Sigmoid colon (tissue), 7 donors: ENCODE data around the gene CACNA2D3. TPM values are rescaled to one million over a fixed set of nuclear protein-coding genes. Genes with fewer than 3 reads are reported as not detected.

ENCODE experiments used
- DNase-seq: peaks from one replicate; pipeline ENCODE4 v3.0.0-alpha.2; 2019
- H3K27ac ChIP-seq, 4 donors: fragments of 200-600 bp; sonication (generic); one replicate each; pipeline ENCODE4 v1.5.1; 2016 to 2019; ENCODE audit warnings: mild to moderate bottlenecking in 1 of 4
- H3K27me3 ChIP-seq, 3 donors: fragments of 200-600 bp; sonication (generic); one replicate each; pipeline ENCODE4 v1.5.1; 2019; ENCODE audit warnings: mild to moderate bottlenecking in 1 of 3
- H3K36me3 ChIP-seq, 4 donors: fragments of 200-600 bp; sonication (generic); one replicate each; pipeline ENCODE4 v1.5.1; 2016 to 2019
- H3K4me1 ChIP-seq, 4 donors: fragments of 200-600 bp; sonication (generic); one replicate each; pipeline ENCODE4 v1.5.1; 2017 to 2019
- H3K4me3 ChIP-seq, 4 donors: fragments of 200-600 bp; sonication (generic); one replicate each; pipeline ENCODE4 v1.5.1; 2017 to 2019; ENCODE audit warnings: mild to moderate bottlenecking in 2 of 4, moderate library complexity in 1 of 4
- H3K9me3 ChIP-seq, 4 donors: fragments of 200-600 bp in 3 of 4; sonication (generic) in 3 of 4; one replicate each; pipeline versions ENCODE4 v1.5.1 to v1.6.1; 2013 to 2019
- CTCF ChIP-seq, 4 experiments: fragments of 450-650 bp in 3 of 4; fragments of 200-600 bp in 1 of 4; IDR thresholded peaks; one replicate each; pipeline ENCODE4 v1.5.1; 2016 to 2019; ENCODE audit warnings: antibody characterized with exemption in 4 of 4, mild to moderate bottlenecking in 3 of 4, moderate library complexity in 2 of 4
- EP300 ChIP-seq, 4 donors: sonication (generic); formaldehyde crosslinking; IDR thresholded peaks; one replicate each; pipeline ENCODE4 v1.6.1; 2017; ENCODE audit warnings: antibody characterized with exemption in 4 of 4
- POLR2A ChIP-seq, 2 donors: fragments of 450-650 bp; IDR thresholded peaks; one replicate each; pipeline ENCODE4 v1.6.1; 2016; ENCODE audit warnings: antibody characterized with exemption in 2 of 2, mild to moderate bottlenecking in 2 of 2, moderate library complexity in 2 of 2
- POLR2AphosphoS5 ChIP-seq, 4 donors: sonication (generic); formaldehyde crosslinking; IDR thresholded peaks; one replicate each; pipeline ENCODE4 v1.6.1; 2017; ENCODE audit warnings: antibody characterized with exemption in 4 of 4
- WGBS, 2 donors: extraction: QIAGEN DNeasy Blood & Tissue Kit; methylation state at CpG; one replicate each; pipeline ENCODE4 v1.1.7; 2013; 5-methylcytosine and 5-hydroxymethylcytosine counted together
- intact Hi-C: fragments of 100-400 bp; cut with DNase I; formaldehyde crosslinking; loops from one replicate; pipeline ENCODE4 v1.15.1; 2023
- polyA plus RNA-seq, 3 donors: library from polyadenylated mRNA; stranded (reverse); fragments of 200-250 nt; gene quantifications; one replicate each; pipeline ENCODE4 v1.2.3, GENCODE V29; 2013
- total RNA-seq, 4 donors: library from RNA; depleted of rRNA; stranded (reverse); fragments of >200 nt; gene quantifications; one replicate each; pipeline ENCODE4 v1.1.0, GENCODE V29; 2016
- donor health status: healthy with polysubstance abuse.
- donor health status: Bipolar disorder and iron deficiency.
- donor health status: healthy.

CACNA2D3 gene
- total and polyA plus RNA-seq, 7 donors: 0.32 to 10.2 (median 4.8) TPM; not detected in 1

- no peak for TF ChIP-seq EP300 (IDR thresholded peaks at IDR 0.05)
- no peak for DNase-seq
- H3K36me3 ChIP-seq: no peaks in the 10 kb centered on the region
- H3K27me3 ChIP-seq: no peaks in the 10 kb centered on the region
- no peaks in the 10 kb centered on the region for H3K9me3 ChIP-seq
- H3K4me3 ChIP-seq: no peak overlapping the region
- intact Hi-C loops: no loop called here
- H3K27ac ChIP-seq: no peak overlapping the region
- H3K4me1 ChIP-seq: no peaks in the 10 kb centered on the region
- 66 to 69% methylated on average over 8 of the region's 8 CpGs for WGBS, 2 donors
Observed at GRCh38 chr3:54344601-54345231, 222.4 kb downstream of the CACNA2D3 start.

GRCh38 chr3:54345847-54346375 lies 223.6 kb downstream of the CACNA2D3 start:
- Histone ChIP-seq H3K9me3 (no peaks in the 10 kb centered on the region), H3K27ac (no peak overlapping the region), H3K36me3 (no peaks in the 10 kb centered on the region), H3K27me3 (no peaks in the 10 kb centered on the region), H3K4me3 (no peak overlapping the region), H3K4me1 (no peaks in the 10 kb centered on the region)
- WGBS, 2 donors: 80 to 85% methylated on average over 5 of the region's 5 CpGs
- intact Hi-C loops: no loop called here
- TF ChIP-seq EP300 (IDR thresholded peaks at IDR 0.05) (no peak), CTCF (IDR thresholded peaks at IDR 0.05) (no peak), POLR2A (IDR thresholded peaks at IDR 0.05) (no peak), POLR2AphosphoS5 (IDR thresholded peaks at IDR 0.05) (no peak)
- DNase-seq: no peak

- WGBS, 2 donors: 93 to 96% methylated on average over 3 of the region's 3 CpGs
- no peaks in the 10 kb centered on the region for H3K27me3 ChIP-seq
- no peak overlapping the region for H3K27ac ChIP-seq
- H3K4me3 ChIP-seq: no peak overlapping the region
- no peaks in the 10 kb centered on the region for H3K36me3 ChIP-seq
- no peaks in the 10 kb centered on the region for H3K9me3 ChIP-seq
- no peaks in the 10 kb centered on the region for H3K4me1 ChIP-seq
- DNase-seq: no peak
- intact Hi-C loops: no loop called here
- no peak for TF ChIP-seq POLR2A (IDR thresholded peaks at IDR 0.05)
- TF ChIP-seq CTCF (IDR thresholded peaks at IDR 0.05): no peak
- no peak for TF ChIP-seq POLR2AphosphoS5 (IDR thresholded peaks at IDR 0.05)
- TF ChIP-seq EP300 (IDR thresholded peaks at IDR 0.05): no peak
Observed at GRCh38 chr3:54347060-54347459, 224.7 kb downstream of the CACNA2D3 start.

DNA sequence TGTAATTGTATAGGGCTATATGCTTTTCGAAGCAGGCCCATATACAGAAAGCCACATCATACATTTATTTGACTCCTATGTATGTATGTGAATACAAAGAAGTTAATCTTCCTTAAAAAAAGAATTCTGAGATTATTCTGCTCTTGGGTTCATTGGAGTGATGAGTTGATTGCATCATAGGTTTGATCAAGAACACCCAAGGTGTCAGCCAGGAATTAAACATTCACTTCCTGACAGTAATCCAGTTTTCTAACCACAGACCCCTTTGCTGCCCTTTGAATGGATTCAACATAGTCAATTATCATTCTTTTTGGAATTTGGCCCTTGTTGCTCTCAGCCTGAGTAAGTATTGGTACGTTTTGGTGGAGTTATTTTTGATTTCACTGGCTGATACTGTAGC lies 225.6 kb downstream of the CACNA2D3 start:
- Histone ChIP-seq H3K36me3 (no peaks in the 10 kb centered on the region), H3K9me3 (no peaks in the 10 kb centered on the region), H3K27me3 (no peaks in the 10 kb centered on the region), H3K4me1 (peaks cover 0 to 1% (median 0%) of the 10 kb centered on the region in 4 donors), H3K4me3 (no peak overlapping the region), H3K27ac (no peak overlapping the region)
- 57 to 72% methylated on average over 2 of the region's 2 CpGs for WGBS, 2 donors
- no peak for TF ChIP-seq CTCF (IDR thresholded peaks at IDR 0.05)
- no peak for TF ChIP-seq POLR2A (IDR thresholded peaks at IDR 0.05)
- no peak for TF ChIP-seq POLR2AphosphoS5 (IDR thresholded peaks at IDR 0.05)
- TF ChIP-seq EP300 (IDR thresholded peaks at IDR 0.05): no peak
- intact Hi-C loops: no loop called here
- DNase-seq: no peak

- Histone ChIP-seq H3K36me3 (no peaks in the 10 kb centered on the region), H3K9me3 (no peaks in the 10 kb centered on the region), H3K4me1 (peaks cover 0 to 14% (median 11%) of the 10 kb centered on the region in 4 donors), H3K27ac (no peak overlapping the region), H3K27me3 (no peaks in the 10 kb centered on the region), H3K4me3 (no peak overlapping the region)
- intact Hi-C loops: no loop called here
- 55 to 71% methylated on average over 4 of the region's 4 CpGs for WGBS, 2 donors
- DNase-seq: no peak
- TF ChIP-seq CTCF (IDR thresholded peaks at IDR 0.05) (no peak), EP300 (IDR thresholded peaks at IDR 0.05) (no peak), POLR2A (IDR thresholded peaks at IDR 0.05) (no peak), POLR2AphosphoS5 (IDR thresholded peaks at IDR 0.05) (no peak)
Observed at GRCh38 chr3:54349231-54349652, 226.9 kb downstream of the CACNA2D3 start.
